Neural cell (in vitro differentiated cells): Measurements from ENCODE around the gene DNAJB2. TPM values are rescaled to one million over a fixed set of nuclear protein-coding genes. Genes with fewer than 3 reads are reported as not detected.

Source experiments
- H2AFZ ChIP-seq: fragments of 200-600, 300-800 bp; sonication (generic), shearing (Covaris generic); 2 replicates; pipeline ENCODE4 v1.6.0; 2014; ENCODE audit warnings: low read depth, mild to moderate bottlenecking, antibody characterized with exemption, low read length, moderate library complexity
- H3F3A ChIP-seq: fragments of 200-600 bp; shearing (Covaris generic); 2 replicates; pipeline ENCODE4 v1.6.1; 2016; ENCODE audit warnings: mild to moderate bottlenecking, moderate library complexity, mixed read lengths, antibody characterized with exemption, low read length; ENCODE audit not compliant: insufficient read depth, poor library complexity, severe bottlenecking
- H3K27ac ChIP-seq: fragments of 200-600, 300-800 bp; sonication (generic), shearing (Covaris generic); 2 replicates; pipeline ENCODE4 v1.5.1; 2014; ENCODE audit warnings: mild to moderate bottlenecking, low read length, moderate library complexity
- H3K27me3 ChIP-seq: fragments of 300-800, 200-600 bp; sonication (generic), shearing (Covaris generic); 2 replicates; pipeline ENCODE4 v1.6.0; 2014; ENCODE audit warnings: mild to moderate bottlenecking, low read depth, low read length, moderate library complexity; ENCODE audit not compliant: insufficient read depth
- H3K36me3 ChIP-seq: fragments of 300-800, 200-600 bp; sonication (generic), shearing (Covaris generic); 2 replicates; pipeline ENCODE4 v1.5.1; 2014; ENCODE audit warnings: mild to moderate bottlenecking, antibody characterized with exemption, low read length, moderate library complexity; ENCODE audit not compliant: insufficient read depth
- H3K4me2 ChIP-seq: fragments of 300-800, 200-600 bp; sonication (generic), shearing (Covaris generic); 2 replicates; pipeline ENCODE4 v1.6.0; 2014; ENCODE audit warnings: mild to moderate bottlenecking, low read length
- H3K4me3 ChIP-seq: fragments of 300-800, 200-600 bp; sonication (generic), shearing (Covaris generic); 2 replicates; pipeline ENCODE4 v1.5.1; 2014; ENCODE audit warnings: mild to moderate bottlenecking, low read length, moderate library complexity
- H3K79me2 ChIP-seq: fragments of 200-600 bp; shearing (Covaris generic); replicated peaks from 2 replicates; pipeline ENCODE4 v1.6.0; 2014; ENCODE audit warnings: mild to moderate bottlenecking, low read length, moderate library complexity; ENCODE audit not compliant: insufficient read depth
- H3K9ac ChIP-seq: fragments of 300-800, 200-600 bp; sonication (generic), shearing (Covaris generic); 2 replicates; pipeline ENCODE4 v1.6.1; 2016; ENCODE audit warnings: mild to moderate bottlenecking, low read length, mixed read lengths
- H3K9me2 ChIP-seq: fragments of 200-600 bp; shearing (Covaris generic); 2 replicates; pipeline ENCODE4 v1.6.1; 2016; ENCODE audit warnings: mild to moderate bottlenecking, low read length, mixed read lengths; ENCODE audit not compliant: insufficient read depth
- H3K9me3 ChIP-seq: fragments of 200-600, 300-800 bp; sonication (generic), shearing (Covaris generic); 2 replicates; pipeline ENCODE4 v1.6.1; 2016; ENCODE audit warnings: mild to moderate bottlenecking, mixed run types, low read length, moderate library complexity, mixed read lengths
- H4K20me1 ChIP-seq: fragments of 200-600 bp; shearing (Covaris generic); 2 replicates; pipeline ENCODE4 v1.6.1; 2016; ENCODE audit warnings: mild to moderate bottlenecking, mixed run types; ENCODE audit not compliant: insufficient read depth
- CTCF ChIP-seq: fragments of 450-650 bp; IDR thresholded peaks from 2 replicates; pipeline ENCODE4 v1.5.1; 2014; ENCODE audit warnings: antibody characterized with exemption, mild to moderate bottlenecking, moderate library complexity; ENCODE audit not compliant: poor library complexity, severe bottlenecking
- EP300 ChIP-seq: fragments of 450-650 bp; conservative IDR thresholded peaks from 2 replicates; pipeline ENCODE4 v1.6.1; 2014; ENCODE audit warnings: antibody characterized with exemption, mild to moderate bottlenecking, moderate library complexity; ENCODE audit not compliant: poor library complexity, severe bottlenecking
- EZH2 ChIP-seq: fragments of 200-600, 300-800 bp; shearing (Covaris generic), sonication (generic); IDR thresholded peaks from 2 replicates; pipeline ENCODE4 v1.6.1; 2014; ENCODE audit warnings: antibody characterized with exemption, low read length, borderline replicate concordance, mild to moderate bottlenecking; ENCODE audit not compliant: insufficient read depth, poor library complexity, severe bottlenecking
- MXI1 ChIP-seq: fragments of 450-650 bp; conservative IDR thresholded peaks from 2 replicates; pipeline ENCODE4 v1.6.1; 2014; ENCODE audit warnings: antibody characterized with exemption, mild to moderate bottlenecking; ENCODE audit not compliant: poor library complexity, severe bottlenecking
- POLR2AphosphoS5 ChIP-seq: IDR thresholded peaks from 2 replicates; pipeline ENCODE4 v1.6.1; 2012
- RAD21 ChIP-seq: fragments of 450-650 bp; conservative IDR thresholded peaks from 2 replicates; pipeline ENCODE4 v1.6.1; 2014; ENCODE audit warnings: antibody characterized with exemption, mild to moderate bottlenecking, moderate library complexity
- REST ChIP-seq: IDR thresholded peaks from 2 replicates; pipeline ENCODE4 v1.6.1; 2012; ENCODE audit warnings: borderline replicate concordance
- SMC3 ChIP-seq: fragments of 450-650 bp; conservative IDR thresholded peaks from 2 replicates; pipeline ENCODE4 v1.6.1; 2014; ENCODE audit warnings: antibody characterized with exemption, mild to moderate bottlenecking, moderate library complexity; ENCODE audit not compliant: poor library complexity
- TAF1 ChIP-seq: IDR thresholded peaks from 2 replicates; pipeline ENCODE4 v1.6.1; 2012; ENCODE audit warnings: low read depth
- polyA plus RNA-seq: library from polyadenylated mRNA; depleted of rRNA; stranded (reverse); fragments of >200 nt; gene quantifications from 2 replicates; pipeline ENCODE4 v1.2.3, GENCODE V29; 2014

The DNAJB2 gene
- polyA plus RNA-seq, 1 donor from 2014 or later = 145 TPM

- no peak for TF ChIP-seq SMC3
These were observed 9.2 kb upstream of the DNAJB2 start (continued) for GRCh38 chr2:219270055-219270372.

- Histone ChIP-seq H3K9me3 (no peaks in the 10 kb centered on the region), H3K27ac (no peak overlapping the region), H3K79me2 (no peaks in the 10 kb centered on the region), H3K9ac (no peak overlapping the region), H4K20me1 (no peaks in the 10 kb centered on the region), H3K4me2 (no peak overlapping the region), H3K9me2 (no peaks in the 10 kb centered on the region), H3F3A (no peaks in the 10 kb centered on the region), H3K4me3 (no peak overlapping the region), H3K27me3 (peaks cover 11% of the 10 kb centered on the region), H2AFZ (no peak overlapping the region), H3K36me3 (no peaks in the 10 kb centered on the region)
- TF ChIP-seq CTCF = no peak
- no peak for TF ChIP-seq REST
- no peak for TF ChIP-seq POLR2AphosphoS5
- TF ChIP-seq EP300 = no peak
- no peak for TF ChIP-seq SMC3
- no peak for TF ChIP-seq TAF1
- TF ChIP-seq RAD21 = no peak
- no peak for TF ChIP-seq MXI1
- no peak for TF ChIP-seq EZH2
These were observed 8.1 kb upstream of the DNAJB2 start for GRCh38 chr2:219271021-219271420.

GRCh38 chr2:219272356-219272755, 6.8 kb upstream of the DNAJB2 start:
- no peak overlapping the region for H3K4me2 ChIP-seq
- H3K79me2 ChIP-seq = no peaks in the 10 kb centered on the region
- no peak overlapping the region for H2AFZ ChIP-seq
- H3K27me3 ChIP-seq = peaks cover 11% of the 10 kb centered on the region
- TF ChIP-seq MXI1 (no peak), REST (no peak), SMC3 (no peak), POLR2AphosphoS5 (no peak), TAF1 (no peak), EZH2 (no peak), RAD21 (no peak), EP300 (no peak), CTCF (no peak)
- no peak overlapping the region for H3K9ac ChIP-seq
- no peaks in the 10 kb centered on the region for H3K9me3 ChIP-seq
- no peaks in the 10 kb centered on the region for H3F3A ChIP-seq
- no peaks in the 10 kb centered on the region for H3K36me3 ChIP-seq
- H3K27ac ChIP-seq = no peak overlapping the region
- no peaks in the 10 kb centered on the region for H3K9me2 ChIP-seq
- H4K20me1 ChIP-seq = no peaks in the 10 kb centered on the region
- no peak overlapping the region for H3K4me3 ChIP-seq
